Measurements from ENCODE around the gene XPNPEP1.

- TF ChIP-seq CTCF (IDR thresholded peaks at IDR 0.05; ENCODE audit: low read depth, low read length) = no peak
- TF ChIP-seq EZH2phosphoT487 (IDR thresholded peaks at IDR 0.05; ENCODE audit: low read depth) = no peak
These were observed 40.1 kb upstream of the XPNPEP1 start for GRCh38 chr10:109963439-109963838.
